GM10847 (cell line): ENCODE results near the gene SMARCC2.

ENCODE experiments used
- POLR2A ChIP-seq: IDR thresholded peaks from 2 replicates; pipeline ENCODE4 v1.6.1; 2011; ENCODE audit not compliant: insufficient read length; ENCODE audit errors: extremely low read depth

The SMARCC2 gene

DNA sequence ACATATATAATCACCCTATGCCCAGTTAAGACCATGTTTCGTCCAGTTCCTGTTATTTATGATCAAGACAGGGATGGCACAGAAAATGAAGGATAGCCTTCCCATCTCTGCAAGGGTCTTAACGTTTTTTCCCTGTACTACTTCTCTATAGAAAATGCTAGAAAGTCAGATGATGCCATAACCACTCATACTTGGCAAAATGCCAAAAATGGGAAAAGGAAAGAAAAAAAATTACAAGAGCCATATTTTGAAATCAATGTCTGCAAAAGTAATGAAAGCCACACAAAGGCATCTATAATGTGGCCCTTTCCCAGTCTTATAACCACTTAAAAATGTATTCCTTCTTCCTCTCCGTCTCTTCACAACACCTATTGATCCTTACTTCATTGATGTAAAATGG is 38.7 kb downstream of the SMARCC2 start:
- TF ChIP-seq POLR2A = no peak

GRCh38 chr12:56146492-56147460 is 42.5 kb downstream of the SMARCC2 start:
- no peak for TF ChIP-seq POLR2A

- no peak for TF ChIP-seq POLR2A
Observed at GRCh38 chr12:56145217-56145616, 44.1 kb downstream of the SMARCC2 start.

DNA sequence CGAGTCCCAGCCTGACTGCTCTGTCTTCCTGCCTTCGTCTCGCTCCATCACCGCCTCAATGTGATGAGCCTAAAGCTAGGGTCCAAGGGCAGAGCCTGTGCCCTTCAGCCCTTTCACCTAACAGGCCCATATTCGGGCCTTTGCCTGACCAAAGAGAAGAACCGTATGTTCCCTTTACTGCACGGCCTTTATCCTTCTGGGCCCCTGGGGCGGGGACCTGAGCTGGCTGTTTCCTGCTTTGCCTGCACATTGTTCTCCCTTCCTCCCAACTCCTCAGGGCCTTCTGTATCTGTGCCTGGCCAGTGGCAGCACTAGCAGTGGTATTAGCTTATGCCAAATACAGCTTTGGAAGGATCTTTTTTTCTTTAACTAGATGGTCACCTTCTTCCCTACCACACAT is 45.4 kb downstream of the SMARCC2 start:
- TF ChIP-seq POLR2A = no peak

DNA sequence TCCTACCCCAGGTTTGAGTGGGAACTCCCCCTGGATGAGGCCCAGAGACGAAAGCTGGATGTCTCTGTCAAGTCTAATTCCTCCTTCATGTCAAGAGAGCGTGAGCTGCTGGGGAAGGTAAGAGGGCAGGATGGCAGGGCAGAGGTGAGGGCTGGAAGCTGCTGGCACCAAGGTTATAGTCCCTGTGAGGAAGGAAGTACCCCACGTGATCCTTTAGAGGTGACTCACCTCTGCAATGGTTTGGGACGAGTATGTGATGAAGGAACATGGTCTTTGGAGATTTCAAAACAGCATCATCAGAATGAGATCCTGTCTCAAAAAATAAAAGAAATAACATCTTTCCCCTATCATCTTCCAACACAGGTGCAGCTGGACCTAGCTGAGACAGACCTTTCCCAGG is 46.1 kb downstream of the SMARCC2 start:
- no peak for TF ChIP-seq POLR2A

GRCh38 chr12:56141946-56142784 is 47.1 kb downstream of the SMARCC2 start:
- TF ChIP-seq POLR2A = no peak

GRCh38 chr12:56137853-56138571 is 51.3 kb downstream of the SMARCC2 start:
- TF ChIP-seq POLR2A = no peak

- TF ChIP-seq POLR2A = no peak
Observed at GRCh38 chr12:56134897-56135296, 54.4 kb downstream of the SMARCC2 start.

- TF ChIP-seq POLR2A = no peak
Observed at GRCh38 chr12:56130876-56131275, 58.4 kb downstream of the SMARCC2 start.

DNA sequence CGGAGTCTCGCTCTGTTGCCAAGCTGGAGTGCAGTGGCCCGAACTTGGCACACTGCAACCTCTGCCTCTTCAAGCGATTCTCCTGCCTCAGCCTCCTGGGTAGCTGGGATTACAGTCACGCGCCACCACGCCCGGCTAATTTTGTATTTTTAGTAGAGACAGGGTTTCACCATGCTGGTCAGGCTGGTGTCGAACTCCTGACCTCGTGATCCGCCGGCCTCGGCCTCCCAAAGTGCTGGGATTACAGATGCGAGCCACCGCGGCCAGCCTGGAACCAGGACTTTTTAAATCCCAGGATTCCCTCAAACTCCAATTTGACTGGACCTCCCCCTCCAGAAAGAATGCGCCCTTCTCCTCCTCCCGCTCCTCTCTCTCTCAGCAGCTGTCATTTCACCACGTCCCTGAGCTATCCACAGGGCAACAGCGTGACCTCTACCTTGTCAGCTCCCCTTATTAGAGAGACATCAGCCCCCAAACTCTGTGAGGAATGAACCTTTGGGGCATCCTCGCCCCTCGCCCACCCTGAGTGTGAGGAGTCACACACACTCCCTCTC is 59.3 kb downstream of the SMARCC2 start:
- TF ChIP-seq POLR2A = no peak

- no peak for TF ChIP-seq POLR2A
Observed at GRCh38 chr12:56129206-56129941, 59.9 kb downstream of the SMARCC2 start.

DNA sequence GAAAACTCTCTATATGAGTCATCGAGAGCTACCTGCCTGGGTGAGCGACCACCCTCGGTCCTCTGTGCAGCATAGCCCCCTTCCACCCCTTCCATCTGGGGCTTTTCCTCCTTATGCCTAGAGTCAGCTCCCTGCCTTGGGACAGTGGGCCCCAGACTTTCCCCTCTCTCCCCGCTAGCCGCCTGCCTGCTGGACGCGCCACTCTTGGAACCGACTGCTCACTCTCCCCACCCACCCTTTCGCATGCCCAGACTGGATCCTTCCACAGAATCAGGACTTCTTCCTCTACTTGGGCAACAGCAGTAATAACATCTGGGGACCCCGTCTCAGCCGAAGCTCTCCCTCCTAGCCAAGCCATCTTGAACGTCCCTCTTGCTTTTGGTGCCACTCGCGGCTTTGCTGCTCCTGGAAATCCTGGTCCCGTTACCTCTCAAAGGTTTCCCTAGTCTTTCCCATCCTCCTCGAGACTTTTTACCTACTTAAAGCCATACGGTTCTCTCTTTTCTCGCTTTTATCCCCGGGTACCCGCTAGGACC is 60.5 kb downstream of the SMARCC2 start:
- TF ChIP-seq POLR2A = no peak

DNA sequence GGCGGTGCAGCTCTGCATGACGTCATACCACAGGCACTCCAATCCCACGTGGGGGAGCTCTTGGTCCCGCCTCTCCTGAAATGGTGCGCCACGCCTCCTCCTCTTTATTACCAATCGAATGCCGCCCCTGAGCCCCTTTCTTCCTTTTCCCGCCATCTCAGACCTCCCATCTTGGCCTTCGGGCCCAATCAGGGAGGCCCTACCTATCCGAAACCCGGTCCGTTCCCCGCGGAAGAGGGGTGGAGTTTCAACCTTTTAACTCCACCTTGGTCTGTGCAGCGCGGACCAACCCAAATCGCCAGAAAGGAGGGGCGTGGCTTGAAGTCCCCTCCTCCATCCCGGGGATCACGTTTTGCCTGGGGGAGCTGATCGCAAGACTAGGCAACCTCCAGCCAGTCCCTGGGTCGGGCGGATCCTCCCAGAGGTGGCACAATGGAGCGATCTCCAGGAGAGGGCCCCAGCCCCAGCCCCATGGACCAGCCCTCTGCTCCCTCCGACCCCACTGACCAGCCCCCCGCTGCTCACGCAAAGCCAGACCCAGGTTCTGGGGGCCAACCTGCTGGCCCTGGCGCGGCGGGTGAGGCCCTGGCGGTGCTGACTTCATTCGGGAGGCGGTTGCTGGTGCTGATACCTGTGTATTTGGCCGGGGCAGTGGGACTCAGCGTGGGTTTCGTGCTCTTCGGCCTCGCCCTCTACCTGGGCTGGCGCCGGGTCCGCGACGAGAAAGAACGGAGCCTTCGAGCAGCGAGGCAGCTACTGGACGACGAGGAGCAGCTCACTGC is 61.2 kb downstream of the SMARCC2 start, which contains the start of gene ESYT1:
TSS of gene ESYT1 (plus strand) at position 380 of the 782 bp plus-strand sequence. CDS start at position 433, 53 bp downstream.
- TF ChIP-seq POLR2A = peak; percentile 37
